Measurements from ENCODE around the gene DCTD.

Gene DCTD

DNA sequence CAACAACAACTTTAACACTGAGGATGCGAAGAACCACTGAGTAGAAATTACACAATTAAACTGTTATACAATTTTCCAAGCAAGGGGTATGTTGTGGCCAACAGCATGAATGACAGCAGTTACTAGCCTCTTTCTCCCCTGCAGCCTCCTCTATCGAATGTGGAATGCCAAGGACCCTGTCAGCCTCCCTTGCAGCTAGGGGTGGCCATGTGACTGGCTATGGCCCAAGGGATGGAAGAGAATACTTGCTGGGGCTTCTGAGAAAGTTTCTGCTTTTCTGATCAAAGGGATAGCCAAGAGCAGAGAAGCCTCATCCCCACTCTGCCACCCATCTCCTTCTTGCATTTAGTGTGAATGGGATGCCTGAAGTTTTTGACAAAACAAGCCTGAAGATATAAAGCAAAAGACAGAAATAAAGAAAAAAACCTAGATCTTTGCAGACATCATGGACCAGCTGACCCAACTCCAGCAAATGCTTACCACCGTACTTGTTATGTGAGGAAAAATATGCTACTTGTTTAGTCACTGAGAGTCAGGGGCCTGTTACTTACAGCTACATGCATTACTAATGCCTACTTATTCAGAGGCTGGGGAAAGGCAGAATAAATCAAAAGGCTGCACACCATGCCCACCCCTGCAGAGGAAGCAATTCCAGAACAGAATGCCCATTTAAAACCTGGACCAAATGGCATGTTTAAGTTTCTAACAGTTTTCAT lies 32.0 kb downstream of the DCTD start:
- DNase-seq (ENCODE audit: insufficient read length, low spot score) (no peak), FAIRE-seq (no peak)
- TF ChIP-seq, protein P1, sequence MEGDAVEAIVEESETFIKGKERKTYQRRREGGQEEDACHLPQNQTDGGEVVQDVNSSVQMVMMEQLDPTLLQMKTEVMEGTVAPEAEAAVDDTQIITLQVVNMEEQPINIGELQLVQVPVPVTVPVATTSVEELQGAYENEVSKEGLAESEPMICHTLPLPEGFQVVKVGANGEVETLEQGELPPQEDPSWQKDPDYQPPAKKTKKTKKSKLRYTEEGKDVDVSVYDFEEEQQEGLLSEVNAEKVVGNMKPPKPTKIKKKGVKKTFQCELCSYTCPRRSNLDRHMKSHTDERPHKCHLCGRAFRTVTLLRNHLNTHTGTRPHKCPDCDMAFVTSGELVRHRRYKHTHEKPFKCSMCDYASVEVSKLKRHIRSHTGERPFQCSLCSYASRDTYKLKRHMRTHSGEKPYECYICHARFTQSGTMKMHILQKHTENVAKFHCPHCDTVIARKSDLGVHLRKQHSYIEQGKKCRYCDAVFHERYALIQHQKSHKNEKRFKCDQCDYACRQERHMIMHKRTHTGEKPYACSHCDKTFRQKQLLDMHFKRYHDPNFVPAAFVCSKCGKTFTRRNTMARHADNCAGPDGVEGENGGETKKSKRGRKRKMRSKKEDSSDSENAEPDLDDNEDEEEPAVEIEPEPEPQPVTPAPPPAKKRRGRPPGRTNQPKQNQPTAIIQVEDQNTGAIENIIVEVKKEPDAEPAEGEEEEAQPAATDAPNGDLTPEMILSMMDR (IDR thresholded peaks at IDR 0.05; ENCODE audit: insufficient read depth, missing control alignments) = no peak

DNA sequence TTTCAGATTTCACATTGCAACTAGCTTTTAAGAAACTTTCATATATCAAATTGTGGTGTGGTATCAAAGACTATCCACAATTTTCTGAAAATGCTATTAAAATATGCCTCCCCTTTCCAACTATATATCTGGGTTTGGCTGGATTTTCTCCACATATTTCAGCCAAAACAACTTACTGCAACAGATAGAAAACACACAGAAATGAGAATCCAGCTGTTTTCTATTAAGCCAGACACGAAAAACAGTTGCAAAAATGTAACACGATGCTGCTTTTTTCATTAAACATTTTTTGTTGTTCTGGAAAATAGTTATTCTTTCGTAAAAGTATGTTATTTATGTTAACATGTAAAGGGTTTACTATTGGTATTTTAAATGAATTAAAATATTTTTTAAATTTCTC lies 33.1 kb downstream of the DCTD start:
- no peak for FAIRE-seq
- TF ChIP-seq, protein P1 (IDR thresholded peaks at IDR 0.05; ENCODE audit: insufficient read depth, missing control alignments) = no peak

GRCh38 chr4:182883351-182883750 lies 33.8 kb downstream of the DCTD start:
- DNase-seq (ENCODE audit: insufficient read length, low spot score) (no peak), FAIRE-seq (no peak)
- TF ChIP-seq, protein P1 (IDR thresholded peaks at IDR 0.05; ENCODE audit: insufficient read depth, missing control alignments) = no peak

More for the DNA sequence above, 33.1 kb downstream of the DCTD start:
- DNase-seq (ENCODE audit: insufficient read length, low spot score) = no peak

- TF ChIP-seq, protein P1 (IDR thresholded peaks at IDR 0.05; ENCODE audit: insufficient read depth, missing control alignments) = no peak
- DNase-seq (ENCODE audit: insufficient read length, low spot score) (no peak), FAIRE-seq (no peak)
These were observed 35.3 kb downstream of the DCTD start for GRCh38 chr4:182881914-182882313.

GRCh38 chr4:182880387-182881356 lies 36.5 kb downstream of the DCTD start:
- FAIRE-seq (no peak), DNase-seq (ENCODE audit: insufficient read length, low spot score) (no peak)
- TF ChIP-seq, protein P1 (IDR thresholded peaks at IDR 0.05; ENCODE audit: insufficient read depth, missing control alignments) = no peak

- FAIRE-seq (no peak), DNase-seq (ENCODE audit: insufficient read length, low spot score) (no peak)
- TF ChIP-seq, protein P1 (IDR thresholded peaks at IDR 0.05; ENCODE audit: insufficient read depth, missing control alignments) = no peak
These were observed 37.3 kb downstream of the DCTD start for GRCh38 chr4:182879913-182880312.
